NCI-H82 treated with DMSO at 0.1 percent for 48 hours (cell line): ENCODE data around the gene PMFBP1.

Experiments
- DNase-seq: peaks from one replicate; lab custom pipeline; 2025; ENCODE audit not compliant: unreplicated experiment; lab: John Stamatoyannopoulos, UW

Gene PMFBP1

DNA sequence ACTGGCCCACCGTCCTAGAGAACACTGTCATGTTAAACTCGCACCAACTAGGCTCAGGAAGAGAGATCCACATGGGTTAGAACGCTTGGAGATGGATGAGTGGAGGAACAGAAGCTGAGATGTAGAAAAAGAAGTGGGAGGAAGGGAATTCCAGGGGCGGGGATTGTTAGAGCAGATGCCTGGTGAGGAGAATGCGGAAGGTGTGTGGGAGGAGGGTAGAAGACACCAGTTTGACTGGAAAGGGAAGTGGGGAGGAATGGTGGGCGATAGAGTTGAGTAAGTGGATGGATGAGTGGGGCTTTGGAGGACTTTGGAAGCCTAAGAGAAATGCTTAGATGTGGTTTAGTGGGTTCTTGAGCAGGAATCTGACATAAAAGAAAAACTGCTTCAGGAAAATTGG is 40.9 kb downstream of the PMFBP1 start:
- DNase-seq = no peak

GRCh38 chr16:72129976-72130656 is 41.8 kb downstream of the PMFBP1 start:
- DNase-seq = no peak

- DNase-seq = no peak
Measured at GRCh38 chr16:72128701-72129100, 43.3 kb downstream of the PMFBP1 start.

DNA sequence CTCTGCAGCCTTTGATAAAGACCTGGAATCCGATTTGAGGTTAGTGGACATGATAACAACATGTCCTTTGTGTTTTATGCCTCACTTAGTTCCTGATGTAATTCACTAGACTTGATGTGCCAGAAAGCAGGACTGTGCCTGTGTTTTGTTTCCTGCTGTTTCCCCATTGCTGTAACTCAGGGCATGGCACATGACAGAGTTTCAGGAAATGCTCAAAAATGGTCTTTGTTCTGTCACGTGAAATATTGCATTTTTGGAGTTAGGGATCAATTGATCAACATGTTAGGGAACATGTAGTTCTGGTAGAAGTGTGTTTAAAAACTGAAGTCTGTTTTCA is 45.6 kb downstream of the PMFBP1 start:
- no peak for DNase-seq

DNA sequence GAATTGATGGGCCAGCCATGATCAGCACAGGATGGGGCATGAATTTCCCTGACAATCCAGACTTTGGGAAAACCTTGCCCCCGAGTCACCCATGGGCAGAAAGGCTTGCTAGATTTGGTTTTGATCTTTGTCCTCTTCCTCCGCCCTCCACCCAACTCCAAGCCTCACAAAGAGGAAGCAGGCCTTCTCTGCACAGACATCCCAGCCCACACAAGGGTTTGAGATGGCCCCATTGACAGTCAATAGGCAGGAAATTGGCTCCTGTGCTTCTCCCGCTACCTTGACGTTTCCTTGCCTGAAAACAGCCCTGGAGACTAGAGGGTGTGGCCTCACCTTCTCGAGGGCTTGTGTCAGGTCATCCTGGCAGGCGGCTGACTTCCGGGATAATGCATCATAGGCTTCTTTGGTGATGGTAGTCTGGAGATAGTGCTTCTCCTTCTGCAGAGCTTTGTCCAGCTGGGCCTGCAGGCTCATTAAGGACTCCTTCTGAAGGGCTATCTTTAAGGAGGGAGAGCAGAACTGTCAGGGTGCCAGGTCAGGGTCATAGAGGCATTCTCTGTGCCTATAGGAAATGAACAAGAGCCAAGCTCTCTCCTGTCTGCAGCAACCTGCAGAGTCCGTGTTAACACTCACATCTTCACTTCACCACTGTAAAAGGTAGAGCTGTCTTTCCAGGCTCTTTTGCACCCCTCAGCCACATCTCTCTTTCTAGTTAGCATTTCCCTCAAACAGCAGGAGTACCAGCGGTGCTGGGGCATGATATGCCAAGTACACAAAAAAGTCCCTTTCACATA is 46.1 kb downstream of the PMFBP1 start:
- DNase-seq = no peak

- DNase-seq = peak; percentile 20
Measured at GRCh38 chr16:72124761-72125634, 47.0 kb downstream of the PMFBP1 start.

DNA sequence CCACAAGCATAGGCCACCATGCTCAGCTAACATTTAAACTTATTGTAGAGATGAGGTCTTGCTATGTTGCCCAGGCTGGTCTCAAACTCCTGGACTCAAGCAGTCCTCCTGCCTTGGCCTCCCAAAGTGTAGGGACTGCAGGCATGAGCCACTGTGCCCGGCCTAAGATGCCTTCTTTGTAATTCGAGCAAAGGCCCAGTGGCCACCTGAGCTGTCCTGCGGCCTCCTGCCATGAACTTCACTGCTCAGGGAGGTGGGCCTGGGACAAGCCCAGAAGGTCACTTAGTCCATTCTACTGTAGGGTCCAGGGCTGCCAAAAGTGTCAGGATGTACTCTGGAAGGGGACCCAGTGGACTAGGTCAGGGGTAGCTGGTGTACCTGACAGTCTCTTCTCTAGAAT is 47.8 kb downstream of the PMFBP1 start:
- DNase-seq = no peak

DNA sequence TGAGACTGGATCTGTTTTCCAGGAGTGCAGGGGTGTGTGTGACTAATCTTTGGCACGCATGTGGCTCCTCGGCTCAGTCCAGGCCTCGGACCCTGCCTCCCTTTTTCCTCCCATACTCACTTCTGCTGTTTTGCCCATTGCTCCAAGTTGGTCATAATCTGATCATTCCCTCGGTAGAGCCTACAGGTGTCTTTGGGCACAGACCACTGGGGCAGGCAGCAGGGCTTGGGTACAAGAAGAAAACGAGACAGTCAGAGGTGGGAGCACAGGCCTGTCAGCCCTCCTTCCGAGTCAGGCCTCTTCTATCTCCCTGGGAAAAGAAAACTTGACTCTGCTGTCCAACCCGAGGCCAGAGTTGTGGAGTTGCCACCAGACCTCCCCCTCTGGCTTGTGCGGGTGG is 48.5 kb downstream of the PMFBP1 start:
- DNase-seq = no peak

GRCh38 chr16:72122916-72123315 is 49.0 kb downstream of the PMFBP1 start:
- no peak for DNase-seq

- DNase-seq = no peak
Measured at GRCh38 chr16:72122308-72122707, 49.6 kb downstream of the PMFBP1 start.

GRCh38 chr16:72120026-72120425 is 51.9 kb downstream of the PMFBP1 start:
- DNase-seq = no peak

DNA sequence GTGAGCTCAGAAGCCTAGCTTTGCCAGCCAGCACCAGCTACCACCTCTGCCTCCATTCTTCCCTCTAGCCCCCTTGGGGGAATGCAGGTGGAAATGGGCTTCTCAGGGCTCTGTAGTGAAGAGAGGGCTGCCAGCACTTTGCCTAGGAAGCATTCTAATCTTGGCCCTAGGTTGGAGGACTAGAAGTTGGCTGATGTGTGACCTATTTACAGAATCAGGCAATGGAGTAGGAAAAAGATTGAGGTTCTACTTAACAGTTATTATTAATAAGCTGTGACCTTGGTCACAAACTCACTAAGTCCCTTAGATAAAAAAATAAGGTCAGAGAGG is 58.4 kb downstream of the PMFBP1 start:
- DNase-seq = no peak

GRCh38 chr16:72112906-72113615 is 58.9 kb downstream of the PMFBP1 start:
- no peak for DNase-seq

- DNase-seq = no peak
Measured at GRCh38 chr16:72112452-72112792, 59.5 kb downstream of the PMFBP1 start.

GRCh38 chr16:72111657-72112451 is 60.1 kb downstream of the PMFBP1 start:
- DNase-seq = no peak

GRCh38 chr16:72110662-72111615 is 61.0 kb downstream of the PMFBP1 start:
- DNase-seq = no peak

GRCh38 chr16:72109966-72110530 is 61.9 kb downstream of the PMFBP1 start:
- DNase-seq = no peak

DNA sequence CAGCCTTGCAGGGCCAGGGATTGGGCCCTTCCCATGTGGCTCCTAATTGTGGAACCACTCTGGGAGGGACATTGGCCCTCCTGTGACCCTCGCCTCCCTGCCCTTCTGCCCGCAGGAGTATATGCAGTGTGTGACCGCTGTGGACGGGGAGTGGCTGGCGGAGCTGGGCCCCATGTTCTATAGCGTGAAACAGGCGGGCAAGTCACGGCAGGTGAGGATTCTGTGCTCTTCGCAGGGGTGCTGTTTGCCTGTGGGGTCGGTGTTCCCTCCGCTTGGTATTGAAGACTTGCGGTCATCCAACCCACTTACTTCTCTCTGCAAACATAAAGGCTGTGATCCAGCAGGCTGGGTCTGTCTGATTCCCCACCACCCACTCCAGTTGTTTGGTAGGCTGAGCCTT is 62.7 kb downstream of the PMFBP1 start:
- no peak for DNase-seq
